OCI-LY7 (cell line): ENCODE data around the gene KLHL13. TPM values are rescaled to one million over a fixed set of nuclear protein-coding genes. Genes with fewer than 3 reads are reported as not detected.

ENCODE experiments used
- BruUV-seq: library from RNA; stranded (reverse); fragments of 400-500 nt; replicated peaks from 2 replicates; lab custom pipeline; 2021; lab: Mats Ljungman, UMichigan
- CTCF ChIA-PET: fragments of 300-600 bp; sonication (Branson Sonifier 250); formaldehyde crosslinking; loops from one replicate; lab custom pipeline; 2022; ENCODE audit warnings: antibody characterized with exemption; ENCODE audit not compliant: unreplicated experiment; lab: Charles Lee
- POLR2A ChIA-PET: fragments of 300-600 bp; sonication (Branson Sonifier 250); formaldehyde crosslinking; loops from one replicate; lab custom pipeline; 2022; ENCODE audit warnings: antibody characterized with exemption; lab: Charles Lee
- DNase-seq: peaks from one replicate; pipeline ENCODE4 v3.0.0-alpha.2; 2015; ENCODE audit warnings: low spot score
- H2AFZ ChIP-seq: fragments of 200-600 bp; sonication (generic), shearing (Covaris generic); 2 replicates; pipeline ENCODE4 v1.6.1; 2014; ENCODE audit warnings: mild to moderate bottlenecking, antibody characterized with exemption, low read length, moderate library complexity
- H3K27ac ChIP-seq: fragments of 200-600 bp; sonication (generic); 2 replicates; pipeline ENCODE4 v1.5.1; 2014; ENCODE audit warnings: mixed run types, low read depth, mild to moderate bottlenecking, moderate library complexity, low read length, inconsistent platforms; ENCODE audit not compliant: poor library complexity, severe bottlenecking
- H3K36me3 ChIP-seq: fragments of 200-600 bp; sonication (generic); 2 replicates; pipeline ENCODE4 v1.6.1; 2014; ENCODE audit warnings: mild to moderate bottlenecking, antibody characterized with exemption, low read length, moderate library complexity, mixed read lengths; ENCODE audit not compliant: insufficient read depth
- H3K4me1 ChIP-seq: fragments of 200-600 bp; sonication (generic); 2 replicates; pipeline ENCODE4 v1.5.1; 2014; ENCODE audit warnings: mild to moderate bottlenecking, low read length; ENCODE audit not compliant: insufficient read depth, poor library complexity, severe bottlenecking
- H3K4me2 ChIP-seq: fragments of 200-600 bp; sonication (generic); 2 replicates; pipeline ENCODE4 v1.6.1; 2014; ENCODE audit warnings: mild to moderate bottlenecking, low read length
- H3K4me3 ChIP-seq: fragments of 200-600 bp; sonication (generic); 2 replicates; pipeline ENCODE4 v1.5.1; 2014; ENCODE audit warnings: mild to moderate bottlenecking, low read depth, low read length; ENCODE audit not compliant: poor library complexity, severe bottlenecking
- H3K79me2 ChIP-seq: fragments of 200-600 bp; sonication (generic); 2 replicates; pipeline ENCODE4 v1.6.1; 2016; ENCODE audit warnings: low read depth, mild to moderate bottlenecking, low read length, moderate library complexity, mixed read lengths; ENCODE audit not compliant: insufficient read depth
- H3K9me2 ChIP-seq: fragments of 200-600 bp; sonication (generic); 2 replicates; pipeline ENCODE4 v1.6.1; 2016; ENCODE audit warnings: mild to moderate bottlenecking, low read length, mixed read lengths; ENCODE audit not compliant: insufficient read depth
- H3K9me3 ChIP-seq: fragments of 200-600 bp; sonication (generic); 2 replicates; pipeline ENCODE4 v1.6.1; 2014; ENCODE audit warnings: mild to moderate bottlenecking, mixed run types, low read length, mixed read lengths
- H4K20me1 ChIP-seq: fragments of 200-600 bp; sonication (generic); 2 replicates; pipeline ENCODE4 v1.6.1; 2014; ENCODE audit warnings: mild to moderate bottlenecking, antibody characterized with exemption, low read length, moderate library complexity, mixed read lengths; ENCODE audit not compliant: insufficient read depth
- CTCF ChIP-seq: fragments of 200-600 bp; sonication (generic); conservative IDR thresholded peaks from 2 replicates; pipeline ENCODE4 v1.5.1; 2014; ENCODE audit warnings: mild to moderate bottlenecking, antibody characterized with exemption, low read length, moderate library complexity, mixed read lengths
- EZH2phosphoT487 ChIP-seq: fragments of 200-600 bp; sonication (generic); IDR thresholded peaks from 2 replicates; pipeline ENCODE4 v1.6.1; 2018; ENCODE audit warnings: low read depth, borderline replicate concordance, mild to moderate bottlenecking, mixed run types, antibody characterized with exemption, low read length, moderate library complexity, mixed read lengths
- intact Hi-C: fragments of 100-400 bp; cut with micrococcal nuclease; formaldehyde crosslinking; loops from one replicate; pipeline ENCODE4 v1.10.0; 2022; ENCODE audit not compliant: unreplicated experiment
- total RNA-seq, 2 experiments: library from RNA; depleted of rRNA in 1 of 2; stranded (reverse); fragments of >200 nt in 1 of 2; shearing (Covaris generic) in 1 of 2; gene quantifications; 2 replicates each; pipeline ENCODE4 v1.2.3, GENCODE V29; 2014 to 2022

KLHL13 gene
- total RNA-seq, 2 experiments from 2014 or later: not detected

DNA sequence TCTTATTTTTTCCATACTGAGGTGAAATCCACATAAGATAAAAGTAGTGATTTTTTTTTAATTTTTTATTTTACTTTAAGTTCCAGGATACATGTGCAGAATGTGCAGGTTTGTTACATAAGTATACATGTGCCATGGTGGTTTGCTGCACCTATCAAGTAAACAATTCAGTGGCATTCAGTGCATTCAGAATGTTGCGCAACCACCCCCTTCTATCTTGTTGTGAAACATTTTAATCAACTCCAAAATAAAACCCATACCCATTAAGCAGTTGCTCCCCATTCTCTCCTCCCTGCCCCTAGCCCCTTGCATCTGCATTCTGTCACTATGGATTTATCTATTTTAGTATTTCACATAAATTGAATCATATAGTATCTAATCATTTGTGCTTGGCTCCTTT, 121.2 kb downstream of the KLHL13 start:
- TF ChIP-seq EZH2phosphoT487 (no peak), CTCF (no peak)
- Histone ChIP-seq H3K27ac (no peak overlapping the region), H3K4me2 (no peak overlapping the region), H3K4me1 (no peaks in the 10 kb centered on the region), H2AFZ (no peak overlapping the region), H4K20me1 (no peaks in the 10 kb centered on the region), H3K79me2 (no peaks in the 10 kb centered on the region), H3K9me2 (no peaks in the 10 kb centered on the region), H3K9me3 (no peaks in the 10 kb centered on the region), H3K36me3 (no peaks in the 10 kb centered on the region), H3K4me3 (no peak overlapping the region)
- ChIA-PET CTCF (no interaction called here), POLR2A (no interaction called here)
- intact Hi-C loops: loop anchor here (10.0 kb wide), 1 partner anchor 229 kb away; no protein-coding TSS in a partner anchor
- no TSS peak for BruUV-seq
- no peak for DNase-seq

DNA sequence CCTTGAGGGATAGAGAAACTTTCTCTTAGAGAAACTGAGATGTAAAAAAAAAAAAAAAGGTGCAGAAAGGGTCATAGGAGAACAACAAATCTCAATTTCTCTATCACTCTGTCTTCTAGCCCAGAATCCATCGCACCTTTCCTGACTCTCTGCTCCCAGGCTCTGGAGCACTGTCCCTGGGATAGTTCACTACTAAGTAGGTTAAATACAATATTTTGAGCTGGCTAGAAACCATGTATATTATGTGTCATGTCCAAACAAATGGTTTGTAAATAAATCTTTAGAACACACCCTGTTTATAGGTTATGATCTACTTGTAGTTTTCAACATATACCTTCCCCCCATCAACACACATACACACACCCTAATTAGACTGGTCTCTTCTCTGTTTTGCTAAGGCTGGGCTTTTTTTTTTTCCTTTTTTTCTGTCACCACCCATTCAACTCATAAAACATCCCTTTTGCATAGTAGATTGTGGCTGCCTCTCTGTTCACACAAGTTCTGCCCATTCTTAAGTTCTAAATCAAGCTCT, 124.4 kb downstream of the KLHL13 start:
- H3K9me3 ChIP-seq: no peaks in the 10 kb centered on the region
- H3K36me3 ChIP-seq: no peaks in the 10 kb centered on the region
- no peak for DNase-seq
- ChIA-PET POLR2A (interaction anchor here (0.6 kb wide), 1 partner anchor 233 kb away, joined by 5 read pairs; no protein-coding TSS in a partner anchor), CTCF (no interaction called here)
- H2AFZ ChIP-seq: no peak overlapping the region
- TF ChIP-seq EZH2phosphoT487 (no peak), CTCF (no peak)
- no peak overlapping the region for H3K27ac ChIP-seq
- H4K20me1 ChIP-seq: no peaks in the 10 kb centered on the region
- H3K4me1 ChIP-seq: no peaks in the 10 kb centered on the region
- no peak overlapping the region for H3K4me2 ChIP-seq
- H3K9me2 ChIP-seq: no peaks in the 10 kb centered on the region
- no peaks in the 10 kb centered on the region for H3K79me2 ChIP-seq
- no peak overlapping the region for H3K4me3 ChIP-seq
- intact Hi-C loops: loop anchor here (10.0 kb wide), 1 partner anchor 233 kb away; no protein-coding TSS in a partner anchor
- no TSS peak for BruUV-seq

GRCh38 chrX:117990438-117990837, 126.2 kb downstream of the KLHL13 start:
- no peaks in the 10 kb centered on the region for H3K9me3 ChIP-seq
- BruUV-seq: no TSS peak
- H3K79me2 ChIP-seq: no peaks in the 10 kb centered on the region
- H3K36me3 ChIP-seq: no peaks in the 10 kb centered on the region
- no peak for DNase-seq
- no peak for TF ChIP-seq EZH2phosphoT487
- intact Hi-C loops: loop anchor here (10.0 kb wide), 1 partner anchor 234 kb away; no protein-coding TSS in a partner anchor
- H3K4me3 ChIP-seq: no peak overlapping the region
- no peak overlapping the region for H3K27ac ChIP-seq
- H3K4me1 ChIP-seq: no peaks in the 10 kb centered on the region
- no peak overlapping the region for H2AFZ ChIP-seq
- no peaks in the 10 kb centered on the region for H3K9me2 ChIP-seq
- ChIA-PET POLR2A (no interaction called here), CTCF (no interaction called here)
- no peaks in the 10 kb centered on the region for H4K20me1 ChIP-seq
- no peak overlapping the region for H3K4me2 ChIP-seq
